ENCODE results near the gene GRAP2. TPM values are rescaled to one million over a fixed set of nuclear protein-coding genes. Genes with fewer than 3 reads are reported as not detected.

Gene GRAP2
- total and polyA plus RNA-seq, 9 of the 15 experiments (the other 6 are each of a cell fraction or from before 2014, with no cell fraction given), result 4.8 to 88.7 (median 60.4) TPM

GRCh38 chr22:39999144-39999757, 98.4 kb downstream of the GRAP2 start:
- Histone ChIP-seq H3K4me1 (replicated peaks in 1 of 2; ENCODE audit: control insufficient read depth in 2 of 2, insufficient read depth in 2 of 2, low read length in 2 of 2) (peaks cover 53 to 55% of the 10 kb centered on the region in 2 experiments), H3K9me1 (ENCODE audit: control insufficient read depth, insufficient read depth, low read length) (no peaks in the 10 kb centered on the region), H3K4me2 (ENCODE audit: insufficient read depth, low read length) (peak overlapping the region; percentile 54), H3K9me3 (replicated peaks; ENCODE audit: control insufficient read depth, insufficient read depth, low read depth, low read length) (no peaks in the 10 kb centered on the region), H3K4me3 (no peak overlapping the region), H3K27ac (ENCODE audit: extremely low read depth, low read depth, low read length) (peak overlapping the region; percentile 32; the same call in 2 of the 3 replicates), H3K9ac (ENCODE audit: insufficient read depth in 1 of 2, low read depth in 2 of 2, low read length in 2 of 2) (peak overlapping the region in 1 of 2 experiments; percentile 68; a peak in 1 of 4 replicates), H2AFZ (ENCODE audit: low read depth, low read length) (peak overlapping the region; percentile 52), H4K20me1 (replicated peaks; ENCODE audit: control insufficient read depth, insufficient read depth, low read length) (no peaks in the 10 kb centered on the region), H3K79me2 (ENCODE audit: control insufficient read depth, insufficient read depth, low read length) (no peaks in the 10 kb centered on the region), H3K36me3 (ENCODE audit: control insufficient read depth, insufficient read depth, low read length) (no peaks in the 10 kb centered on the region), H3K27me3 (ENCODE audit: control insufficient read depth in 2 of 2, insufficient read depth in 2 of 2, low read length in 2 of 2) (no peaks in the 10 kb centered on the region)
- FAIRE-seq, result peak; percentile 99
- ChIA-PET POLR2A (interaction anchor here (0.6 to 1.9 kb wide), 5 partner anchors 11 to 471 kb away, joined by 3 to 10 read pairs (median 3); no protein-coding TSS in a partner anchor), CTCF (ENCODE audit: low intra/inter-chr PET ratio) (no interaction called here)
- in situ Hi-C loops (cut with MboI), result no loop called here
- peak; percentile 65 to 92 (median 80) for DNase-seq (ENCODE audit: extremely low read depth in 1 of 4, low spot score in 3 of 4)
- no TSS peak for BruUV-seq (replicated peaks)
- ATAC-seq, result peak; percentile 88
- 13% methylated on average over 15 of the region's 16 CpGs for WGBS (ENCODE audit: insufficient coverage, low coverage, missing lambda C conversion rate)
- intact Hi-C loops (cut with micrococcal nuclease), result loop anchor here (5.0 kb wide), 1 partner anchor 67 kb away; no protein-coding TSS in a partner anchor
- no peak for TF ChIP-seq HIVEP1 (CRISPR knock-in tag; IDR thresholded peaks at IDR 0.05)
- TF ChIP-seq ELF4 (CRISPR knock-in tag; IDR thresholded peaks at IDR 0.05), result no peak
- no peak for TF ChIP-seq E2F4 (CRISPR knock-in tag; IDR thresholded peaks at IDR 0.05; ENCODE audit: low read depth)
- TF ChIP-seq TFAP4 (CRISPR knock-in tag; IDR thresholded peaks at IDR 0.05; ENCODE audit: borderline replicate concordance), result peak; percentile 50; the same call in 1 of the 2 replicates
- peak; percentile 77 for TF ChIP-seq CREM (IDR thresholded peaks at IDR 0.05; ENCODE audit: low read depth)
- TF ChIP-seq ZNF280B (CRISPR knock-in tag; IDR thresholded peaks at IDR 0.05), result no peak
- no peak for TF ChIP-seq SMAD3 (CRISPR knock-in tag; conservative IDR thresholded peaks at IDR 0.05)
- TF ChIP-seq POLR2AphosphoS2 (IDR thresholded peaks at IDR 0.05; ENCODE audit: low read length), result no peak
- no peak for TF ChIP-seq ZNF146 (CRISPR knock-in tag; IDR thresholded peaks at IDR 0.05; ENCODE audit: unreplicated experiment)
- no peak for TF ChIP-seq SP1 (CRISPR knock-in tag; IDR thresholded peaks at IDR 0.05)
- no peak for TF ChIP-seq SFPQ (IDR thresholded peaks at IDR 0.05; ENCODE audit: low read depth, low read length)
- TF ChIP-seq PURB (CRISPR knock-in tag; IDR thresholded peaks at IDR 0.05; ENCODE audit: low read depth), result no peak
- TF ChIP-seq MEF2A (IDR thresholded peaks at IDR 0.05; ENCODE audit: control insufficient read depth, low read depth, low read length), result no peak
- TF ChIP-seq ZNF655 (CRISPR knock-in tag; IDR thresholded peaks at IDR 0.05), result no peak
- TF ChIP-seq CBFB (CRISPR knock-in tag; IDR thresholded peaks at IDR 0.05), result 0 out of 2 replicates have a peak, but pooled peaks have one; percentile 51

Data from K562 (cell line).